ENCODE measurements around the gene SEMA7A.

Gene SEMA7A

DNA sequence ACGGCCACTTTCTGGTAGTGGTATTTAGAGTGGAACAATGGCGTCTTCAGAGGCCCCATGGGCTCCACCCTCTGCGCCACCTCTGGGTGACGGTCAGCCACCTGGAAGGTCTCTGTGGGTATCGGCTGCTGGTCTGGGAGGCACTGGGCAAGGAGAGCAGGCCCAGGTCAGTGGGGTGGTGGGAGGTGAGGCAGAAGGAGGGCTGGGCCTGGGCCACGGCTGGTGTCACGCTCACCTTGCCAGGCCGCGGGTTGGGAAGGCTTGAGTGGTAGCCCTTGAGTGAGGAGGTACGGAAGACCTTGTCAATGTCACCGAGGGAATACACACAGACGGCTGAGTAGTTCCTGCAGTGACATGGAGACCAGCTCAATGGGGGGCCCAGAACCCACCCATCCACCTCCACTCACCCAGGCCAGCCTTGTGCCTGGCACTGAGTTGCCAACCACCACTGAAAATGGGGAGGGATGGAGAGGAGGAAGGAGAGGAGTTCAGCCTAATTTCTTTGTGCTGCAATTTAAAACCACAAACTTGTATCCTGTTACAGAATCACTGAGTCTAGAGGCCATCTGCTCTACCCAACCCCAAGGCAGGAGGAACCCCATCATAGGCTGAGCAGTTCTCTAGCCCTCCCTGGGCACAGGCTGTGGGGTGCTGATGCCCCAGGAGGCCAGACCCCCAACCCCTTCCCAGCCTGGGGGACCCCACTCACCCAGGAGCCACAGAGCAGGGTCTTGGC, 19.0 kb downstream of the SEMA7A start:
- peak; percentile 64 for DNase-seq

DNA sequence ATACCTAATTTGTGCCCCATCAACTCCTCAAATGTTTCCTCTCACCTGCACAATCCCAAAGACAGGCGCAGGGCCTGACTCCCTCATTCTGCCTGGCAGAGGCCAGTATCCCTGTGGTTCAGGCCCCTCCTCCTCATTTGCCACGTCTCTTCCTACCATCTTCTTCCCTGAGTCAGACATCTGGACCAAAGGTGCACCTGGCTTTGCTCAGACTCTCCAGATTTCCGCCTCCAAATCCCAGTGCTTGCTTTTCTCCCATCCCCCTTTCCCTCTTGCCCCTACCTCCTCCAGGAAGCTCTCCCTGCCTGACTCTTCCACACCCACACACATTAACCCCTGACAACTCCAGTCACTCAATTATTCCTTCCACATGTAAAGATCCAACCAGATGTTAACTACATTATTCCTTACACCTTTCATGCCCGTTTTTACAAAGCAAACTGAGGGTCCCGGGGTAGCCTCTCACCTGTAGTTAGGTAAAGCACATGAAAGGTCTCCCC, 19.6 kb downstream of the SEMA7A start:
- no peak for DNase-seq

GRCh38 chr15:74413350-74414080, 20.2 kb downstream of the SEMA7A start:
- DNase-seq, result no peak

DNA sequence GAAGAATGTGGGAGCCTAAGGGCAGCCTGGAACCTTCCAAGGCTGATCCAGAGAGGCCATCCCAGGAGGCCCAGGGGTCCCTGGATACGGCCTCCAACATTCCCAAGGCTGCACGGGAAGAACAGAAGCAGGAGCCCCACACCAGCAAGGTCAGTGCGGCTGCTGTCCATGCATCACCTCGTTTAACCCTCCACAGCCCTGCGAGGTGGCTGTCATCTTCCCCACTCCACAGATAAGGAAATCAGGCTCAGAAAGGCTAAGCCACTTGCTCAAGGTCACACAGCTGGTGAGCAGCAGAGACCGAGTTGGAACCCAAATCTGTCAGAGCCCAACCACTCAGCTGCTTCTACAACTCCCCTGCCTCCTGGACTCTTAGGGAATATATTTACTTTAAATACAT, 21.6 kb downstream of the SEMA7A start:
- no peak for DNase-seq

- no peak for DNase-seq
These were observed 22.1 kb downstream of the SEMA7A start for GRCh38 chr15:74411686-74412085.

GRCh38 chr15:74410502-74410901, 23.3 kb downstream of the SEMA7A start:
- DNase-seq, result no peak

GRCh38 chr15:74409225-74409624, 24.5 kb downstream of the SEMA7A start:
- DNase-seq, result no peak

DNA sequence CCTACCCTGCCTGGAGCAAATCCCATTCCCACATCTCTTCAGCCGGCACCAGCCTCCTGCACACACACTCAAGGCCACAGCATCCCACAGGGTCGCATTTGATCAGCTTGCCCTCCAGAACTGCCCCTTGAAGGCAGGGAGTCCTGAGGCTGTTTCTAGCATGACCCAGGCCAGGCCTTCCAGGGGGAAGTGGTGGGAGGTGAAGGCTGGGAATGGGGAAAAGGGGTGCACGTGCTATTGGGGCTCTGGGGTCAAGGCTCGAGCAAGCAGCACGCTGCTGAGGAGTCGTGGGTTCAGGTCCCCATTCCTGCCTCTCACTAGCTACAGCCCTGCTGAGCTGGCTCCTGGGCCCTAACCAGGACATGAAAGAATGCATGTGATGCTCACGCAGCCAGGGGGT, 24.9 kb downstream of the SEMA7A start:
- no peak for DNase-seq

GRCh38 chr15:74408385-74408784, 25.4 kb downstream of the SEMA7A start:
- DNase-seq, result no peak

- peak; percentile 53 for DNase-seq
These were observed 26.6 kb downstream of the SEMA7A start for GRCh38 chr15:74406992-74407705.

DNA sequence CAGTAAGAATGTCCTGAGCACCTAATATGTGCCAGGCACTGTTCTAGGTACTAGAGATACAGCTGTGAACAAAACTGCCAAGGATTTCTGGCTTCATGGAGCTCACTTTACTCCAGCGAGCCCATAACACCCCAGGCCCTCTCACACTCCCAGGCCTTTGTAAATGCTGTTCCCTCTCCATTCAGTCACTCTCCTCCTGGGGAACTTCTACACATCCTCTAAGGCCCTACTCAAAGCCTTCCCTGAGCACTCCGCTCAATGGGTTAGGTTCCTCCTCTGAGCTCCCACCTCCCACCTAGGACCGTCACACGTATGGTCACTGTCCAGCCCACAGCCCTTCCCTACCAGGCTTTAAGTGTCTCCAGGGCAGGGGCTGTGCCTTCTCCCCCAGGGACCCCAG, 27.2 kb downstream of the SEMA7A start:
- no peak for DNase-seq

GRCh38 chr15:74405823-74406222, 27.9 kb downstream of the SEMA7A start:
- DNase-seq, result no peak

DNA sequence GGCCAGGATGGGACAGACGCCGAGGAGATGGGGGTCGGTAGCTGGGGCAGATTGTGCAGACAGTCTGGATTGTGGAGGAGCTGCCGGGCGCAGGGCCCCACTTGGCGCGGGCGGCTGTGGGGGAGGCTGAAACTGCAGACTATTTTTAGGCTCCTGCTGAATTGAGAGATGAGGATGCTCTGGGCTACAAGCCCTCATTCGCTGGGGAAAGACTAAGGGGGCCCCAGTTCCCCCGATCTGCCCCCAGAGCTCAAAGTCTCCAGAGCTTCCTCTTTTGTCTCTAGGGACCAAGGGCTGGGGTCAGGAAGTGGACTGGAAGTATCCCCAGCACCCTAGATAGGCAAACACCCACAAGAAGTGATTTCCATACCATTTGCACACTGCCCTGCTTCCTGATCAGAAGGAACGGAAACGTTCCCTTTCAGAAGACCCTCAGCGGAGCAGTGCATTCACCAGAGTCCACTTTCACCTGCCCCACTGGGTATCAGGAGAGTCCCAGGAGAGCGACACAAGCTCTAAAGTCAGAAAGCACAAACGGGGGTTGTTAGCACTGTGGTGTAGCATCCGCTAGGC, 29.7 kb downstream of the SEMA7A start:
- DNase-seq, result peak; percentile 84

DNA sequence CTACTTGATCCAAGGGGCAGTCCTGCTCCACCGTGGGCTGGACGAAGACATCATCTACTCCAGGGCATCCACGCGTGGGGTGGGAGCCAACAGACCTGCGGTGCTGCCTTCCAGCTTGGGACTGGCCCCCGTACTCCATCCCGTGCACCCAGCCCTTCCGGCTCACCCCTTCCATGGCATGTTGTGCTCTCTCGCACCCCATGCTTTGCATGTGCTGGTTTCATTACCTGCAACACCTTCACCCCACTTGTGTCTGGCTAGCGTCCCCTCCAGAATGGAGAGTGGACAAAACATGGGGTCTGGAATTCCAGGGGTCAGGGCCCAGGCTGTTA, 30.2 kb downstream of the SEMA7A start:
- no peak for DNase-seq

GRCh38 chr15:74402873-74403587, 30.7 kb downstream of the SEMA7A start:
- peak; percentile 73 for DNase-seq

GRCh38 chr15:74402337-74402841, 31.4 kb downstream of the SEMA7A start:
- DNase-seq, result no peak

DNA sequence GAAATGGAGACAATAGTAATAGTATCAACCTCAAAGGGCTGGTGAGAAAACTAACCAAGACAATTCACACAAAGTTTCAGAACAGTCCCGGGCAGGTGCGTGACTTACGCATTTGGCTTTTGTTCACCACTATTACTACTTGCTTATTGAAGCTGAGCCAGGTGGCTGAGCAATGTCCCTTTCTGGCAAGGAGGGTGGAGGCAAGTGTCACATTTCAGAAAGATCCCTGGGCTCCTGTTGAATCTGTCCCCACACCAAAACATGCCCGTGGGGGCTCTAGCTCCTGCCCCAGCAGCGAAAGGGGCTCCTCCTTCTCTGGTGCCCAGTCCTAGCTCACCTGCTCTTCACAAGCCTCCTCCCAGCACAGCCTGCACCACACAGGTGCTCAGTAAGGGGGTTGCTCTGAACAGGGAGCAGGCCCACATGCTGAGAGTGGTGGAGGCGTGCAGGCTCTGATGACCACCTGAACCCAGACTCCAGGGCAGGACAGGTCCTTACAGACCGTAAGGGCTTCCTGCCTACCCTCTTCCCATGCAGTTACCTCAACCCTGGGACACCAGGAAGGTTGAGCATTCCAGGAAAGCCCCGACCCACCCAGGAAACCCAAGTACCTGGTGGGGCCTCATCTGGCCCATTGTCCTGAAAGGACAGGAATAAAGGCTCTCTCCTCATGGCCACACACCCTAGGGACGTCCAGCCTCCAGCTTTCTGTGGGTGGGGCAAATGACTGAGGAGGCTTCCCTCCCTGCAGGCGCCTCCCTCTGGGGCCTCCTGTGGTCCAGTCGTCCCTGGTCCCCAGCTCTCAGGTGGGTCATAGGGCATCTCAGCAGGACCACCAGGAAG, 32.6 kb downstream of the SEMA7A start:
- DNase-seq, result no peak

GRCh38 chr15:74400313-74400860, 33.4 kb downstream of the SEMA7A start:
- no peak for DNase-seq

DNA sequence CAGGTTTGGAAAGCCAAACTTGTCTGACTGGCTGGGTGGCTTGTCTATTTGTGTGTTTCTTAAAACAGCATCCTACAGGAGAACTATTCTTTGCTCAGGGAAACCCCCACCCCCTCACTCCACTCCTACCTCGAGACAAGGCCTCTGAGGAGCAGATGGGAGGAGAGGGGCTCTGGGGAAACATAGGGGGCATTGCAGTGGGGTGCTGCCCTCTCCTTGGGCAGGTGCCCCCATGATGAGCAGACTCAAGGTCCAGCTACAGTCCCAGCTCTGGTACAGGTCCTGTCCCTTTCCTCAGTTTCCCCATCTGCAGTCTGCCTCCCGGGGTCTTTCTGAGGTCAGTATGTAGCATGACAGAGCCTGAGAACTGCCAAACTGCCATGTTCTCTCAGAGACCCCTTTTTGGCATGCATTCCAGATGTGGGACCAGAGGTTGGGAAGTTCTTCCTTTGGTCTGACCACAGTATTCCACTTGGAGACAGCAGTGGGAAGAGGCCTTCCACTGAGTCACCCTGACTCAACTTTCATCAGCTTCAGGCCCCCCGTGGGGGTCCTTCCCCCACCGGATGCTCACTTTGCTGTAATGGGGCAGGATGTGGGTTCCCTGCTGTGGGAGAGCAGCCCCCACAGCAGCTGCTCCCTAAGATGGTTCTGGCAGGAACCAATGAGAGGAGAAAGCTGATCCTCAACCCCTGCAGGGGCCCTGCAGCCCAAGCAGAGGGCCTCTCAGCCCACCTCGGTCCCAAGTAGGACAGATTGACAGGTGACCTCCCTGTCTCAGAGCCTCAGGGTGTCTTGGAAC, 34.0 kb downstream of the SEMA7A start:
- DNase-seq, result peak; percentile 39

GRCh38 chr15:74399100-74399499, 34.7 kb downstream of the SEMA7A start:
- peak; percentile 44 for DNase-seq
